Measurements from ENCODE around the gene MYLIP.

The MYLIP gene

DNA sequence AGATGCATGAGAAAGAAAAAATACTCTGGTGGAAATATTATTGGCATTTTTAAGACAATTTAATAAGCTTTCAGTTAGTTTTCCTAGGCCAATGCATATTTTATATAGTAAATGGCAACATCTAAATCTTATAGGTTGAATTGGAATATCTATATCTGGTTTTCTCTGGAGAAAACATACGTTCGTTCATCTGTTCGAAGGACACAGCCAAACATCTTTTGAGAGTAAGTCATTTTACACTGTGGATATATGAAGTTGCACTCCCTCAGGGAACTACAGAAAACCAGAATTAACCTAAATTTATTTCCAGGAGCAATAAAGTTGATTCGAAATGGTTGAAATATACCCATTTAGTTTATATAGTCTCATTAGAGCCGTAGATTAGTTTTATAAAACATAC lies 49.0 kb downstream of the MYLIP start:
- DNase-seq, result no peak

DNA sequence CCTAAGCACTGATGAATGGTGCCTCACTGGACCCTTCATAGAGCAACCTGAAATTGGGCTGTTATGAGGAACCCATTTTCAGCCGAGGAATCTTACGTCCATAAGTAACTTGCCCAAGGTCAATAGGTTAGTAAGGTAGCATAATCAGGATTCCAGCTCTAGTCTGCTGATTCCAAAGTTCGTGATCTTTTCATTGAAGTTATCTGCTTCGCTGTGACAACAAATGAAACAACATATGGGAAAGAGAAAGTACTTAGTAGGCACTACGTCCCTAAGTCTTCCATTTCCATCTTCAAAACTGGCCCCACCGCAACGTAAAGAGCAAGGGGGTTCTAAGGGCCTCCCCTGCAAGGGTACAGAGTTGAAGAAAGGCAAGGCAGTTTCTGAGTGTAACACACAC lies 49.5 kb downstream of the MYLIP start:
- no peak for DNase-seq

DNA sequence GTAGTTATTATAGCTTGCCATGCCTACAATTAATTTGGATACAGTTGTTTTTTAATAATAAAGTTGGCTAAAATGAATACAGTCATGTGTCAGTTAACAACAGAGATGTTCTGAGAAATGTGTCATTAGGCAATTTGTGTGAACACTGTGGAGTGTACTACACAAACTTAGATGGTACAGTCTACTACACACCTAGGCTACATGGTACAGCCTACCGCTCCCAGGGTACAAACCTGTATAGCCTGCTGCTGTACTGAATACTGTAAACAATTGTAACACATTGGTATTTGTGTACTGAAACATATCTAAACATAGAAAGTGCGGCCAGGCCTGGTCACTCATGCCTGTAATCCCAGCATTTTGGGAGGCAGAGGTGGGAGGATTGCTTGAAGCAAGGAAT lies 50.2 kb downstream of the MYLIP start:
- DNase-seq, result no peak

DNA sequence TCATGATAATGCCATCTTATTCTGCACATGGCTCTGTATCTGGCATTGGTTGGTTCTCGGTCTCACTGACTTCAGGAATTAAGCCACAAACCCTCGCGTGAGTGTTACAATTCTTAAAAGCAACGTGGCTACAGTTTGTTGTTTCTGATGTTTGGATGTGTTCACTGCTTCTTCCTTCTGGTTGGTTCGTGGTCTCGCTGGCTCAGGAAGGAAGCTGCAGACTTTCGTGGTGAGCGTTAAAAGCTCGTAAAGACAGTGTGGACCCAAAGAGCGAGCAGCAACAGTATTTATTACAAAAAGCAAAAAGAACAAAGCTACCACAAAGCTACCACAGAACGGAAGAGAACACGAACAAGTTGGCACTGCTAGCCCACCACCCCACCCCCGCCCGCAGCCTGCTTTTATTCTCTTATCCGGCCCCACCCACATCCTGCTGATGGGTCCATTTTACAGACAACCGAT lies 51.1 kb downstream of the MYLIP start:
- DNase-seq, result no peak

DNA sequence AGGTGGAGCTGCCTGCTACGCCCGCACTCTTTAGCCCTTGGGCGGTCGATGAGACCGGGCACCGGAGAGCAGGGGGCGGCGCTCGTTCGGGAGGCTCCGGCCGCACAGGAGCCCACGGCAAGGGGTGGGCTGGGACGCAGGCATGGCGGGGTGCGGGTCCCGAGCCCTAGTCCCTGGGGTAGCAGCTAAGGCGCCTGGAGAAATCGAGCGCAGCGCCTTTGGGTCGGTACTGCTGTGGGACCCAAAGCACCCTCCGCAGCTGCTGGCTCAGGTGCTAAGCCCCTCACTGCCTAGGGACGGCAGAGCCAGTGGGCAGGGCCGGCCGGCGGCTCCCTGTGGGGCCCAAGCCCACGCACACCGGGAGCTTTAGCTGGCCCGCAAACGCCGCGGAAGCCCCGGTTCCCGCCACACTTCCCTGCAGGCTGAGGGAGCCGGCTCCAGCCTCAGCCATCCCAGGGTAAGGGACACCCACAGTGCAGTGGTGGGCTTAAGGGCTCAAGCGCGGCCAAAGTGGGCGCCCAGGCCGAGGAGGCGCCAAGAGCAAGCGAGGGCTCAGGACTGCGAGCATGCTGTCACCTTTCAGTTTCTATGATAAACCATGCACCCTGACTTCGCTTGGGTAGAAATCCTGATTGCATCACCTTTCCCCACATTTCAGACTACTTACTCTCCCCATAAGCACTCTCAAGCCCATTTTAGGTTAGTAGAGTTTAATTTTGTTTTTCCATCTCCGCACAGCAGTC lies 52.0 kb downstream of the MYLIP start:
- DNase-seq, result no peak

DNA sequence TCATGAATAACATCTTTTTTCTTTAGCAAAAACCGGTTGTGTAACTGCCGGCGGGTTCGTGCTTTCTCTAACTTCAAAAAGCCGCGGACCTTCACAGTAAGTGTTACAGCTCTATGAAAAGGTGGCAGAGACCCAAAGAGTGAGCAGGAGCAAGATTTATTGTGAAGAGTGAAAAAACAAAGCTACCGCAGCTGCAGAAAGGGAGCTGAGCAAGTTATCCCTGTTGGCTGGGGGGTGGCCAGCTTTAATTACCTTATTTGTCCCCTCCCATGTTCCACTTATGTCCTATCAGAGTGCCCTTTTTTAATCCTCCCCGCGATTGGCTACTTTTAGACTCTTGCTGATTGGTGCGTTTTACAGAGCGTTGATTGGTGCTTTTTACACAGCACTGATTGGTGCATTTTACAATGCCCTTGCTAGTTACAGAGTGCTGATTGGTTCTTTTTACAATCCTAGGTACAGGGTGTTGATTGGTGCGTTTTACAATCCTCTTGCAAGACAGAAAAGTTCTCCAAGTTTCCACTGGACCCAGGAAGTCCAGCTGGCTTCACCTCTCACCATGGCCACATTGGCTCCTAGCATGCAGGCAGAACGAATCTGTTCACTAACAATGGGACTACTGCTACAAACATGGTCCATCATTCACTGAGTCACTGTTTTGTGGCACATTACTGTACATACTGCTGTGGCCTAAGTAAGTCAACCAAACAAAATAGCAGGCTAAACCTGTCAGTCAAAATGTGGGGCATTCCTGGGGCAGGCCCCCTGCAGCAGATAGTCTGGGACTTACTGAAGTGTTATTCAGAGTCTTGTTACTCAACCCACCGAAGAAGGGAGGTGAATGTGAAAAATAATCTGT lies 52.8 kb downstream of the MYLIP start:
- no peak for DNase-seq

DNA sequence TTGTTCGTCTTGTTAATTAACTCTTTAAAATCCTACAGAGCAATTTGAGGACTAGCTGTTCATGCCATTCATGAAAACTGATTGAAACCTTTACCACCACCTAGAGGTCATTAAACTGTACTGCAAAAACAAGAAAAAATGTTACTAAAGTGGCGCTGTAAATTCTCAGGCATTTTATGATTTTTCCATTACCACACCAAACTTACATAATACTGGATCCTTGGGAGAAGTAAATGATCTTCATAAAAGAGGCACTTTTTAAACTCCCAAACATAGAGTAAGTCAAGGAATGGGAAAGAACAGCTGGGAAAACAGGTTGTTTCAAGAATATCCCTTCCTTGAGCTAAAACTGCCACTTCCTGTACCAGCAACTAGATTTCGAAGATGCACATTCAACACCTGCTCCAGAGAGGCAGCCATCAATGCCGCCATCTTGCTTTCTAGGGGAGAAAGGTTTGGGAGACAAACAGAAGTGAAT lies 54.3 kb downstream of the MYLIP start:
- no peak for DNase-seq

DNA sequence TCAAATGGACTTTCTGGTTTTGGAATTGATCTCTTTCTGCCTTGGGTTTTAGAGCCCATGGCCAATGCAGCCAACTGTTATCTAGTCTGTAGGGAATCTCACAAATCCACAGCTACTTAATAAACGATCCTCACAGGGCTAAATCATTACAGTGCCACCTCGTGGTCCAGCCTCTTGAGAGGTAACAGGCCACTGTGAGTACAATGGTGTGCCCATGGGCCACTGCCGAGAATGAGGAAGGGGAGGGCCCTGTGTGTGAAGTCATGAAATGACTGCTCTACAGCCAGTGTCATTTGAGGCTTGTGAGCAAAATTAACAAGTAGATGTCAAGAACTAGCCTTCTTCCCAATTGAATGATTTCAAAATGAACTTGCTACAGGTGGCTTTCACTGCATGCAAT lies 55.2 kb downstream of the MYLIP start:
- no peak for DNase-seq

DNA sequence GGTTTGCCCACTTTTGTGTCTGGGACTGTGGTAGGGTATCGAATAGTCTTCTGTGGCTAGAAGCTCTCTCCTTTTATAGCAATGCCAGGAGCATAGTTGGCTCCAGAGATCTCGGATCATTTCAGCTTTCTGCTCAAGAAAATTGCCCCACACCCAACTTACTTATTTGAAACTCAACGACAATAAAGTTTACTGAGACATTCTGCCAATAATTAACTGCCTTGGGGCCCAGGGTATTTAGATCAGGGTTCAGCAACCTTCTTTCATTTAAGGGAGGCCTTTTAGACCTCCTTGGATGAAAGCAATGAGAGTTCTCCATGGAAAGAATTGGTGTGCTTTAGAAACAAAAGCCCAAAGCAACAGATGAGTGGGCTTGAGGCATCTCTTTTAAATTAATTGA lies 55.7 kb downstream of the MYLIP start:
- DNase-seq, result no peak

DNA sequence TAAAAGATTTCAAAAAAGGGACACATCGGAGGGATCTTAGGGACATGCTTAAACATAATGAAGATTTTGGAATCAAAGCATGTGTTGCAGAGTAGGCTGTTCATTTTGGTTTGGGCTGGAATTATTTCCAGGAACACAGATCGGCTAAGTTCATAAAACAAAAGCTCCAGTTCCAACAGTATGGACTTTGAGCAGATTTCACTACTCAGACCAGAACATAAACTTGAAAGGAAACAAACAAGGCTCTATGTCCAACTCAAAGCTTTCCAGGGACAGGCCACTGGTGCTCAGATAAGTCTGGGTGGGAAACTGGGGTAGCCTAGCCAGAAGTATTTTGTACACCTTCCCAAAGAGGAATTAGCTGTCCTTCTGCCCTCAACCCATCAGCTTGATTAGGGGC lies 58.3 kb downstream of the MYLIP start:
- DNase-seq, result no peak

DNA sequence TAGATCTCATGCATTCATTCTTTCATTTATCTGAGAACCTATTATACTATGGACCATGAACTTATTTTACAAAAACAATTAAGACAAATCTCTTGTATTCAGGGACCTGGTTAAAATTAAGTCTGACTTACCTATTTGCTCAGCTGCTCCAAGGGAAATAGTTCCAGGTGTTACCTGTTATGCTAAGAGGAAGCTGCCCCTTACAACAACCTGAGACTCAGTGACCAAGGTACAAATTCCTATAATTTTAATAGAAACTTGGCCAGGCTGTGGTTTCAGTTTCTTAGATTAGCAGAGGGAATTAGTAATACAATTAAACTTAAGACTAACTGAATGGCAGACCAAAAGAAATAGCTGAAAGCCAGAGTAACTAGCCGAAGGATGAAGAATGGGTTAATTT lies 61.3 kb downstream of the MYLIP start:
- DNase-seq, result no peak

DNA sequence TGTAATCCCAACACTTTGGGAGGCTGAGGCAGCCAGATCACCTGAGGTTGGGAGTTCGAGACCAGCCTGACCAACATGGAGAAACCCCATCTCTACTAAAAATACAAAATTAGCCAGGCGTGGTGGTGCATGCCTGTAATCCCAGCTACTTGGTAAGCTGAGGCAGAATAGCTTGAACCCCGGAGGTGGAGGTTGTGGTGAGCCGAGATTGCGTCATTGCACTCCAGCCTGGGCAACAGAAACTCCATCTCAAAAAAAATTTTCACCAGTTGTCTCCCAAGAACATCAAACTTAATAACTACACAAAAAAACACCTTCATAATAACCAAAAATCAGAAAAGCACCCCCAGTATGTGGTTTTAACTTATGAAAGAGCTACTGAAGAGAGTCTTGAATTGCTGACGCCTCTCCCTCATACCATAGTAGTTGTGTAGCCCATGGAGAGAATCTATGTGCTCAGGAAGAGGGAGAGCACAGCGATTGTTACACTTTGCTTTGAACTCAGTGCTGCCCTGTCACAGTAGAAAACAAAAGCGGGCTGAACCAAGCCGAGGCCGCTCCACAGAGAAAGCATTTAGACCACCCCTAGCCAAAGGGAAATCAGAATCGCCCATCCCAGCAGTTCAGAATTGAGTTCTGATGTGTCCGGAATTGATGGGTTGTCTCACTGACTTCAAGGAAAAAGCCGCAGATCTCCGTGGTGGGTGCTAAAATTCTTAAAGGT lies 67.5 kb downstream of the MYLIP start:
- no peak for DNase-seq

DNA sequence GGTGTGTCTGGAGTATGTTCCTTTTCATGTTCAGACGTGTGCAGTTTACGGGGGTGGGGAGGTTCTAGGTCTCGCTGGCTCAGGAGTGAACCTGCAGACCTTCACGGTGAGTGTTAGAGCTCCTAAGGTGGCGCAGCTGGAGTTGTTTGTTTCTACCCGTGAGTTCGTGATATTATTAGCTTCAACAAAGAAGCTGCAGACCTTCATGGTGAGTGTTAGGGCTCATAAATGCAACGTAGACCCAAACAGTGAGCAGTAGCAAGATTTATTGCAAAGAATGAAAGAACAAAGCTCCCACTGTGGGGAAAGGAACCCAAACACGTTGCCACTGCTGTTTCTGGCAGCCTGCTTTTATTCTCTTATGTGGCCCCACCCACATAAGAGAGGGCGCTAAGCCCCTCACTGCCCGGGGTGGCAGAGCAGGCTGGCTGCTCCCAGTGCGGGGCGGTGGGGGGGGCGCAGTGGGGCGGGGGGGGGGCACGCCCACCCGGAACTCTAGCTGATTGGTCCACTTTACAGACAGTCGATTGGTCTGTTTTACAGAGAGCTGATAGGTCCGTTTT lies 68.2 kb downstream of the MYLIP start:
- DNase-seq, result no peak
